K562 (cell line): ENCODE data around the gene PHF21A. TPM values are rescaled to one million over a fixed set of nuclear protein-coding genes. Genes with fewer than 3 reads are reported as not detected.

Experiments used
- CBFB ChIP-seq: sonication (generic); formaldehyde crosslinking; IDR thresholded peaks from 2 replicates; pipeline ENCODE4 v1.4.0; 2020; ENCODE audit warnings: mild to moderate bottlenecking, missing genetic modification reagents
- ETS2 ChIP-seq: IDR thresholded peaks from 2 replicates; pipeline ENCODE4 v1.6.1; 2016; ENCODE audit warnings: borderline replicate concordance, missing genetic modification characterization, mild to moderate bottlenecking, moderate library complexity, missing compliant biosample characterization; ENCODE audit not compliant: poor library complexity, severe bottlenecking
- HDAC3 ChIP-seq: fragments of 450-650 bp; IDR thresholded peaks from 2 replicates; pipeline ENCODE4 v1.6.1; 2018; ENCODE audit warnings: borderline replicate concordance, mild to moderate bottlenecking, moderate library complexity; ENCODE audit not compliant: partially characterized antibody
- MEF2D ChIP-seq: conservative IDR thresholded peaks from 2 replicates; pipeline ENCODE4 v1.6.1; 2016; ENCODE audit warnings: low read depth, missing genetic modification characterization, missing compliant biosample characterization
- NEUROD1 ChIP-seq: fragments of 150-350 bp; IDR thresholded peaks from 2 replicates; pipeline ENCODE4 v1.6.1; 2014; ENCODE audit warnings: borderline replicate concordance, low read length, low read depth; ENCODE audit not compliant: partially characterized antibody
- STAT5A ChIP-seq: IDR thresholded peaks from 2 replicates; pipeline ENCODE4 v1.6.1; 2012; ENCODE audit warnings: low read length, inconsistent platforms, borderline replicate concordance
- THRAP3 ChIP-seq: fragments of 450-650 bp; IDR thresholded peaks from 2 replicates; pipeline ENCODE4 v1.6.1; 2016; ENCODE audit warnings: mild to moderate bottlenecking, inconsistent platforms, borderline replicate concordance
- U2AF2 ChIP-seq: fragments of 200-400 bp; formaldehyde crosslinking; optimal IDR thresholded peaks from 2 replicates; pipeline ENCODE3; 2017; ENCODE audit warnings: low read depth, mild to moderate bottlenecking, low read length
- ZFPM2 ChIP-seq: fragments of 250-450 bp; sonication (Bioruptor Pico); IDR thresholded peaks from 2 replicates; pipeline ENCODE4 v1.5.1; 2022; ENCODE audit warnings: mild to moderate bottlenecking
- ZNF354B ChIP-seq: fragments of 250-450 bp; sonication (Bioruptor Pico); IDR thresholded peaks from 2 replicates; pipeline ENCODE4 v1.4.0; 2020
- ZNF780A ChIP-seq: fragments of 250-450 bp; sonication (Bioruptor Pico); IDR thresholded peaks from 2 replicates; pipeline ENCODE4 v1.5.0; 2021; ENCODE audit warnings: mild to moderate bottlenecking
- polyA plus RNA-seq, 8 experiments: library from polyadenylated mRNA; depleted of rRNA in 4 of 8; stranded (reverse) in 5 of 8; unstranded in 3 of 8; fragments of >200 nt; fragmentation: Nextera tagmentation in 2 of 8; fragmentation: Illumina TruSeq in 1 of 8; extraction: Ambion mirVana in 2 of 8; extraction: Trizol in 1 of 8; gene quantifications; 2 replicates each; pipeline versions ENCODE4 v1.2.1 to v1.2.3, GENCODE V29; 2011 to 2014; ENCODE audit warnings: inconsistent platforms in 1 of 8, missing spikeins in 1 of 8
- total RNA-seq, 7 experiments: library from RNA; depleted of rRNA in 6 of 7; stranded (reverse); fragments of >200 nt in 6 of 7; fragmentation: Illumina TruSeq in 2 of 7; extraction: Trizol in 2 of 7; gene quantifications; 2 replicates each; pipeline versions ENCODE4 v1.2.1 to v1.2.3, GENCODE V29; 2011 to 2021; ENCODE audit warnings: low replicate concordance in 1 of 7
- TF ChIP-seq, protein P1 (sequence below): fragments of 450-650 bp; IDR thresholded peaks from 2 replicates; pipeline ENCODE4 v1.6.1; 2018; ENCODE audit warnings: mild to moderate bottlenecking, low read depth; ENCODE audit not compliant: partially characterized antibody
- TF ChIP-seq, protein P2 (sequence below): fragments of 250-450 bp; sonication (Bioruptor Pico); IDR thresholded peaks from 2 replicates; pipeline ENCODE4 v1.8.0; 2021; ENCODE audit warnings: borderline replicate concordance, mild to moderate bottlenecking, moderate library complexity; ENCODE audit not compliant: poor library complexity, severe bottlenecking
- TF ChIP-seq, protein P3 (sequence below): fragments of 450-650 bp; IDR thresholded peaks from 2 replicates; pipeline ENCODE4 v1.6.1; 2017; ENCODE audit warnings: antibody characterized with exemption, mild to moderate bottlenecking
- TF ChIP-seq, protein P4 (sequence below): fragments of 250-450 bp; sonication (Bioruptor Pico); IDR thresholded peaks from 2 replicates; pipeline ENCODE4 v1.6.1; 2021; ENCODE audit warnings: mild to moderate bottlenecking
- TF ChIP-seq, protein P5 (sequence below): IDR thresholded peaks from 2 replicates; pipeline ENCODE4 v1.6.1; 2012; ENCODE audit warnings: low read depth, low read length, improper control_type of control experiment, borderline replicate concordance

PHF21A gene
- total and polyA plus RNA-seq, 9 of the 15 experiments (the other 6 are each of a cell fraction or from before 2014, with no cell fraction given) = 1.5 to 32.4 (median 10.7) TPM

DNA sequence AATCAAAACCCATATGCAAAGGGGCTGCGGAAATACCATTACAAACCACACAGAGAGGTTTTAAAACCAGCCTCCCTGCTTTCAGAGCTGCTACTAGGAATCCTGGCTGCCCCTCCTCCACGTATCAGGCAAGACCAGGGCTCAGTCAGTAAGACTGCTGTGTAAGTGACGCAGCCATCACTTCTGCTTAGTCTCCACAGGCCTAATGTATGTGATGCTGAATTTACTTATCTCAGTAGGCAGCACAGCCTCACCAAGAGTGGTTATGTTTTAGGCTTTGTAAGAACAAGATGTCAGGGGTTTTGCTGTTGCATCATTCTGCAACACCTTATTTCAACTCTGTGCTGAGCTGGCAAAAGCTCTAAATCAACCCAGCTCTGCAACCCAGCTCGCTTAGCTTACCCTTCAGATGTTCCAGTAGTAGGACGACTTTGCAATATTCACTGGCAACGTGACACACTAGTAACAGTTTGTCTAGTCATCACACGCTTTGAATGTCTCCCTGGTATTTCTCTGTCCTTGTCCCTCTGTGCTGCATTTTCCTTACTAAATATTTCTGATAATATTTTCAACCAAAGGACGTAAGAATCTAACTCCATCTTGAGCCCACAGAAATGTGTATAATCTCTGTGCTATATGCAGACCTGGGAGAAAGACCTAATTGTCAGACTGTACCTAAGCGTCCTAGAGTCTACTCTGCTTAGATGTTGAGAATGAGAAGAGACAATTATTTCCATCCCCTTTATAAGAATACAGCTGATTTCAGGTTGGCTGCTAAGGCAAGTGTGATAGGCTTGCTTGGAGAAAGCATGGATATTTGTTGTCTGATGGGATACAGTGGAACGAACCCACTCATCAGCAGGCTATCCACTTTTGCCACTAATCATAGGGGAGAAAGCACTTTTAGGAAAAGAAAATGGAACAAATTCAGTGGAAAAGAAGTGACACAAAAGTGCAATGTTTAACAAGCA, 126.6 kb downstream of the PHF21A start (continued):
- TF ChIP-seq, protein P1, sequence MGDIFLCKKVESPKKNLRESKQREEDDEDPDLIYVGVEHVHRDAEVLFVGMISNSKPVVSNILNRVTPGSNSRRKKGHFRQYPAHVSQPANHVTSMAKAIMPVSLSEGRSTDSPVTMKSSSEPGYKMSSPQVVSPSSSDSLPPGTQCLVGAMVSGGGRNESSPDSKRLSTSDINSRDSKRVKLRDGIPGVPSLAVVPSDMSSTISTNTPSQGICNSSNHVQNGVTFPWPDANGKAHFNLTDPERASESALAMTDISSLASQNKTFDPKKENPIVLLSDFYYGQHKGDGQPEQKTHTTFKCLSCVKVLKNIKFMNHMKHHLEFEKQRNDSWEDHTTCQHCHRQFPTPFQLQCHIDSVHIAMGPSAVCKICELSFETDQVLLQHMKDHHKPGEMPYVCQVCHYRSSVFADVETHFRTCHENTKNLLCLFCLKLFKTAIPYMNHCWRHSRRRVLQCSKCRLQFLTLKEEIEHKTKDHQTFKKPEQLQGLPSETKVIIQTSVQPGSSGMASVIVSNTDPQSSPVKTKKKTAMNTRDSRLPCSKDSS = no peak
- TF ChIP-seq ZNF354B (CRISPR knock-in tag) (no peak), U2AF2 (no peak), HDAC3 (peak; percentile 81), ETS2 (tag) (no peak), NEUROD1 (no peak), ZFPM2 (CRISPR knock-in tag) (no peak), MEF2D (tag) (0 out of 2 replicates have a peak, but pooled peaks have one; percentile 21), ZNF780A (no peak), STAT5A (peak; percentile 92), CBFB (CRISPR knock-in tag) (no peak), THRAP3 (0 out of 2 replicates have a peak, but pooled peaks have one; percentile 48)
- TF ChIP-seq, protein P2, sequence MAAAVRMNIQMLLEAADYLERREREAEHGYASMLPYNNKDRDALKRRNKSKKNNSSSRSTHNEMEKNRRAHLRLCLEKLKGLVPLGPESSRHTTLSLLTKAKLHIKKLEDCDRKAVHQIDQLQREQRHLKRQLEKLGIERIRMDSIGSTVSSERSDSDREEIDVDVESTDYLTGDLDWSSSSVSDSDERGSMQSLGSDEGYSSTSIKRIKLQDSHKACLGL (CRISPR knock-in tag) = no peak
- TF ChIP-seq, protein P3, sequence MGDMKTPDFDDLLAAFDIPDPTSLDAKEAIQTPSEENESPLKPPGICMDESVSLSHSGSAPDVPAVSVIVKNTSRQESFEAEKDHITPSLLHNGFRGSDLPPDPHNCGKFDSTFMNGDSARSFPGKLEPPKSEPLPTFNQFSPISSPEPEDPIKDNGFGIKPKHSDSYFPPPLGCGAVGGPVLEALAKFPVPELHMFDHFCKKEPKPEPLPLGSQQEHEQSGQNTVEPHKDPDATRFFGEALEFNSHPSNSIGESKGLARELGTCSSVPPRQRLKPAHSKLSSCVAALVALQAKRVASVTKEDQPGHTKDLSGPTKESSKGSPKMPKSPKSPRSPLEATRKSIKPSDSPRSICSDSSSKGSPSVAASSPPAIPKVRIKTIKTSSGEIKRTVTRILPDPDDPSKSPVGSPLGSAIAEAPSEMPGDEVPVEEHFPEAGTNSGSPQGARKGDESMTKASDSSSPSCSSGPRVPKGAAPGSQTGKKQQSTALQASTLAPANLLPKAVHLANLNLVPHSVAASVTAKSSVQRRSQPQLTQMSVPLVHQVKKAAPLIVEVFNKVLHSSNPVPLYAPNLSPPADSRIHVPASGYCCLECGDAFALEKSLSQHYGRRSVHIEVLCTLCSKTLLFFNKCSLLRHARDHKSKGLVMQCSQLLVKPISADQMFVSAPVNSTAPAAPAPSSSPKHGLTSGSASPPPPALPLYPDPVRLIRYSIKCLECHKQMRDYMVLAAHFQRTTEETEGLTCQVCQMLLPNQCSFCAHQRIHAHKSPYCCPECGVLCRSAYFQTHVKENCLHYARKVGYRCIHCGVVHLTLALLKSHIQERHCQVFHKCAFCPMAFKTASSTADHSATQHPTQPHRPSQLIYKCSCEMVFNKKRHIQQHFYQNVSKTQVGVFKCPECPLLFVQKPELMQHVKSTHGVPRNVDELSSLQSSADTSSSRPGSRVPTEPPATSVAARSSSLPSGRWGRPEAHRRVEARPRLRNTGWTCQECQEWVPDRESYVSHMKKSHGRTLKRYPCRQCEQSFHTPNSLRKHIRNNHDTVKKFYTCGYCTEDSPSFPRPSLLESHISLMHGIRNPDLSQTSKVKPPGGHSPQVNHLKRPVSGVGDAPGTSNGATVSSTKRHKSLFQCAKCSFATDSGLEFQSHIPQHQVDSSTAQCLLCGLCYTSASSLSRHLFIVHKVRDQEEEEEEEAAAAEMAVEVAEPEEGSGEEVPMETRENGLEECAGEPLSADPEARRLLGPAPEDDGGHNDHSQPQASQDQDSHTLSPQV = peak; percentile 79
- TF ChIP-seq, protein P4, sequence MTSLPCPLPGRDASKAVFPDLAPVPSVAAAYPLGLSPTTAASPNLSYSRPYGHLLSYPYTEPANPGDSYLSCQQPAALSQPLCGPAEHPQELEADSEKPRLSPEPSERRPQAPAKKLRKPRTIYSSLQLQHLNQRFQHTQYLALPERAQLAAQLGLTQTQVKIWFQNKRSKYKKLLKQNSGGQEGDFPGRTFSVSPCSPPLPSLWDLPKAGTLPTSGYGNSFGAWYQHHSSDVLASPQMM (CRISPR knock-in tag) = no peak
- TF ChIP-seq, protein P5, sequence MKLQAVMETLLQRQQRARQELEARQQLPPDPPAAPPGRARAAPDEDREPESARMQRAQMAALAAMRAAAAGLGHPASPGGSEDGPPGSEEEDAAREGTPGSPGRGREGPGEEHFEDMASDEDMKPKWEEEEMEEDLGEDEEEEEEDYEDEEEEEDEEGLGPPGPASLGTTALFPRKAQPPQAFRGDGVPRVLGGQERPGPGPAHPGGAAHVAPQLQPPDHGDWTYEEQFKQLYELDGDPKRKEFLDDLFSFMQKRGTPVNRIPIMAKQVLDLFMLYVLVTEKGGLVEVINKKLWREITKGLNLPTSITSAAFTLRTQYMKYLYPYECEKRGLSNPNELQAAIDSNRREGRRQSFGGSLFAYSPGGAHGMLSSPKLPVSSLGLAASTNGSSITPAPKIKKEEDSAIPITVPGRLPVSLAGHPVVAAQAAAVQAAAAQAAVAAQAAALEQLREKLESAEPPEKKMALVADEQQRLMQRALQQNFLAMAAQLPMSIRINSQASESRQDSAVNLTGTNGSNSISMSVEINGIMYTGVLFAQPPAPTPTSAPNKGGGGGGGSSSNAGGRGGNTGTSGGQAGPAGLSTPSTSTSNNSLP = peak; percentile 87; the same call in 1 of the 2 replicates
